Measurements from ENCODE around the gene ZFHX2. TPM values are rescaled to one million over a fixed set of nuclear protein-coding genes. Genes with fewer than 3 reads are reported as not detected.
"Not testable (repeated sequence)": the region's sequence is repeated elsewhere in the genome, so short reads cannot be mapped to it uniquely, and the experiment has no call there.

The ZFHX2 gene
- total RNA-seq, 1 experiment from 2014 or later = 0.23 TPM

DNA sequence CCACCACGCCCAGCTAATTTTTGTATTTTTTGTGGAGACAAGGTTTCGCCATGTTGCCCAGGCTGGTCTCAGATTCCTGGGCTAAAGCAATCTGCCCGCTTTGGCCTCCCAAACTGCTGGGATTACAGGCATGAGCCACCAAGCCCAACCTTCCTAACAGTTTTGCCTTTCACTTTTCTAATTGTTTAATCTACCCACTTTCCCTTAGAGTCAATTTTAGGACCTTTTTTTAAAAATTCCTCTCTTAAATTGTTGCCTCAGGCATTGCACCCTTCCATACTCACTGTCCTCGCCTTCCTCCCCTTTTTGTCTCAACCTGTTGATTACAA is 11.5 kb downstream of the ZFHX2 start:
- no peak for DNase-seq (ENCODE audit: low read depth)

DNA sequence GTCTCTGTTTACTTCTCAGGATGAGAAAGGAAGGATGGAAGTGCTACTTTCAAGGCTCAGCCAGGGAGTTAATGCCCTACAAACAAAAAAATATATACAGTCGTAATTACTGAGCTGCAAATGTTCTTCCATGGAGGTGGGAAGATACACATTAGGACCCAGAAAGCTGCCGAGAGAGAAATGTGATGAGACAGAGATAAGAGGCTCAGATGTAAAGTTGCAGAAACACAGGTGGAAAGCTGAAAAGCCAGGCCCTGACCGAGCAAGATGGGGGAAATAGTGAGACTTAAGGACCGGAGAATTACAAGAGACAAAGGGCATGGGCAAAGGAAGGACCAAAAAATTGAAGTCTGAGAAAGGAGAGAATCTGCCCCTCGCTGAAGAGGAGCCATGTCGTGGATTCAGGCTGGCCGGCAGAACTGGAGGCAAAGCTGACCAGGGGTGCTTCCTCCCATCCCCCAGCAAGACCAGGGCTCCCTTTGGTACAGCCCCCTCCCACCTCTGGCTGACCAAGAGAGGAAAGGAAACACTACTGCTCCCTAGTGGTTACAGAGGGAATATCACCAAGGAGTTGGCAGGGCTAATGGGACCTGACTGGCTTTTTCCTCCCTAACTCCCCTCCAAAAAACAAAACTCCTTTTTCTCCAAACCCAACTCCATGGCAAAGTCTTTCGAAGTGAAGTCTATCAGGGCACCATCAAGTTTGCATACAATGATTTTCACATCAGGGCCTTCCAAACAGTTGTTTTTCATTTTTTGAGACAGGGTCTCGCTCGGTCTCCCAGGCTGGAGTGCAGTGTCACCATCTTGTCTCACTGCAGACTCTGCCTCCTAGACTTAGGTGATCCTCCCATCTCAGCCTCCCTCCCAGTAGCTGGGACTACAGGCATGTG is 12.1 kb downstream of the ZFHX2 start:
- DNase-seq (ENCODE audit: low read depth) = peak; percentile 44

DNA sequence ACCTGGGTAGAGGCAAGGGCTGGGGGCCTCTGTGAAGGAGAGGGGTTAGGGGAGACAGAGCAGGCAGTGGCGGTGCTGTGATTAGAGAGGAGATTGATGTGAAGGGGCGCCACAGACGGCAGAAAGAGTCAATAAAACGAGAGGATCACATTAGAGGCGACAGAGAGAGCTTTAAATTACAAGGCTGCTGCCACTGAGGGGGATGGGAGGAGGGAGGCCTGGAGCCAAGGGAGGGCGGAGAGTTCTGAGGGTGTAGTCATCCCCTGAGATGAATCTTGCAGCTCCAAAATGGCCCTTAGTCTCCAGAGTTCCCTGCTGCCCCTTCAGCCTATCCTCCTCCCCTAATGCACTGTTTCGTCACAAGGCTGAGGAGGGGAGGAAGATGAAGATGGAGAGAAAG is 12.8 kb downstream of the ZFHX2 start:
- DNase-seq (ENCODE audit: low read depth) = peak; percentile 42

GRCh38 chr14:23538050-23538718 is 13.4 kb downstream of the ZFHX2 start:
- DNase-seq (ENCODE audit: low read depth) = no peak

DNA sequence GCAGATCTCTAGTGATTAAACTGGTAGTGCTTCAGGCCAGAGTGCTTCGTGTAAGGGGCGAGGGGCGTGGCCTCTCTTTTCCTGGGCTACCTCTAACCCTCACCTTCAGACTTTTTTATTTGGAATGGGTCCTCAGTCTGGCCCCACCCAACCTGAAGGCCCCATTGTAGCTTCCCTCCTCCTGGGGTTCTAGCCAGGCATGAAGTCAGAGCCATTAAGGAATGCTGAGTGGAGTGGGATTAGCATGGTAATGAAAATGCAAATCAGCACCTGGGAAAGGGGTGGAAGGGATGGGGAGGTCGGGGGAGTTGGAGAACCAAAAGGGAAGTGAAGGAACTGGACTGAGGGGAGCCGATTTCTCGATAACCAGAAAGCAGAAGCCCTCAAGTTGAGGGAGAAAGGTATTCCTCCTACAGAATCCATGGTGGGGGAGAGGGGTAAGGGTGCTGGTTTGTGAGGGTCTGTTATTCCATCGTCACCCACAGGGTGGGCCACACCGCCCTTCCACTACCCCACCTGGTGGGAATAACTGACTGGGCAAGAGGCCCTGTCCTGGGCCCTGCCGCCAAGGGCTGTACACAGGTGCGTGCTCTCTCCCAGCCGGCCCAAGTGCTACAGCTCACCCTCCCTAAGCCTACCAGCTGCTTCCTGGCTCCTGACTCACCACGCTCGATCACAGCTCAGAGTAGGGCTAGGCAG is 14.1 kb downstream of the ZFHX2 start:
- DNase-seq (ENCODE audit: low read depth) = peak; percentile 60

DNA sequence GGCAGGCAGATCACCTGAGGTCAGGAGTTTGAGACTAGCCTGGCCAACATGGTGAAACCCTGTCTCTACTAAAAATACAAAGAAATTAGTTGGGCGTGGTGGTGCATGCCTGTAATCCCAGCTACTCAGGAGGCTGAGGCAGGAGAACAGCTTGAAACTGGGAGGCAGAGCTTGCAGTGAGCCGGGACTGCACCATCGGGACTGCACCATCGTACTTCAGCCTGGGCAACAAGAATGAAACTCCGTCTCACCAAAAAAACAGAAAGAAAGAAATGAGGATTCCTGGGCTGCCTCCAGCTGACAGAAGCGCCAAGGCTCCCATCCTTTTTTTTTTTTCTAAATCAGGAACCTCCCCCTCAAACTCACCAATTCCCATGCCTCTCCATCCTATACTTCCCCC is 14.7 kb downstream of the ZFHX2 start:
- DNase-seq (ENCODE audit: low read depth) = not testable (repeated sequence)

DNA sequence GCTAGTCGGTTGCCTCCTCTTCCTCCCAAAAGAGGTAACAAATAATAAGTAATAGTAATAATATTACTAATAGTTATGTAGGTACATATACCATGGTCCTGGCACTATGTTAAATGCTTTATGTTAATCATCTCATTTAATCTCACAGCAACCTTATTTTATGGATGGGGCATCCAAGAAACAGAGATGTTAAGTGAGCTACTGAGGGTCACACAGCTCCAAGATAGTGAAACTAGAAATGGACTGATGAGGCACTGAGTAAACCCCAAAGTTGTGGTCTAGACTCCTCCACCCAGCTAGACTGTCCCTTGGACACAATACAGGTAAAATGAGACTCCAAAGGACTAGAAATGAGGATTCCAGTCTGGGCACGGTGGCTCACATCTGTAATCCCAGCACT is 15.1 kb downstream of the ZFHX2 start:
- DNase-seq (ENCODE audit: low read depth) = no peak

DNA sequence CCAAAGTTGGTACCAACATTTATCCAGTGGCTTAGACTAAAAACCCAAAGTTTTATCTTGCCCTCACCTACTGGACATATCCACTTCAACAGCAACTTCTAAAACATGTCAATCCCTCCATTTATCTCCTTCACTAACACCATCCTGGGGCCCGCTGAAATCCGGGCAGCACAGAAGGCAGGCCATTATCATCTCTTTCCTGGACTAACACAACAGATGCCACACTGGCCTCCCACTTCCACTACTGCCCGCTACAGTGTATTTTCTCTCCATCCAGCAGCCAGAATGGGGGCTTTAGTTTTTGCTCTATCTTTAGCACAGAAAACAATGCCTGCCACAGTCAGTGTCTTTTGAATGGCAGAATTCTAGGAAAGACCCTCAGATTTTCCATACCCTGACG is 15.6 kb downstream of the ZFHX2 start:
- no peak for DNase-seq (ENCODE audit: low read depth)

- DNase-seq (ENCODE audit: low read depth) = no peak
Observed at GRCh38 chr14:23533652-23534435, 17.7 kb downstream of the ZFHX2 start.

- DNase-seq (ENCODE audit: low read depth) = no peak
Observed at GRCh38 chr14:23532658-23533057, 18.9 kb downstream of the ZFHX2 start.

DNA sequence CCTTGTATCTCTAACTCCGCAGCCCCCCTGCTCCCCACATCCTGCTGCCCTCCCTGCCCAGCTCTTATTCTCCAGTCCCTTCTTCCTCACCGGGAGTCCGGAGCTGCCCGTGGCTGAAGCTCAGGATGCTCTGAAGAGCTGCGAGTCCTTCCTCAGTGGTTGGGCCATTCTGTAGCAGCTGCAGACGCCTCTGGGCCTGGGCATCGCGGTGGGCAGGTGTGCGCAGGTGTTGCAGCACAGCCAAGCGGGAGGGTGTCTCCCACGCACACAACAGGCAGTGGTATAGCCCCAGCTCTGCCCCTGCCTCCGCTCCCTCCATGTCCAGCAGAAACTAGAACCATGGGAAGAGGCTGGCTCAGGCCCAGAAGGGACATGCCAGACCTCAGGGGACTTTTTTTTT is 20.2 kb downstream of the ZFHX2 start:
- DNase-seq (ENCODE audit: low read depth) = no peak

- no peak for DNase-seq (ENCODE audit: low read depth)
Observed at GRCh38 chr14:23530375-23531055, 21.1 kb downstream of the ZFHX2 start.

GRCh38 chr14:23529016-23529415 is 22.5 kb downstream of the ZFHX2 start:
- no peak for DNase-seq (ENCODE audit: low read depth)

- no peak for DNase-seq (ENCODE audit: low read depth)
Observed at GRCh38 chr14:23528555-23528954, 23.0 kb downstream of the ZFHX2 start.

DNA sequence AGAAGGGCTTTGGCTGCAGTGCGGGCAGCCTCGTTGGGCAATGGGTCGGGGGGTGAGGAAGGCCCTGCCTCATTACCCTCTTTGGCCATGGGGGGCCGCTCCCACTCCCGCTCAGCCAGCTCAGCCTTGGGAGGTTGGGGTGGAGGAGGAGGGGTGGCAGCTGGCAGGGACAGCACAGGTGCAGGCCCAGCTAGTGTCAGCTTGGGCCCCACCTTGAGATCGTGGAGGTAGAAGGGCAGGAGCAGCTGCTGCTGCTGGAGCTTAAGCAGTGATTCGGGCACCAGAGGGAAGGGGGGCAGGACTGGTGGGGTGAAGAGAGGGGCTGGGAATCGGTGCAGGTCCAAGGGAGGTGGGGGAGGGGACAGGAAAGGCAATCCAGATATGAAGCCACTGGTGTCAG is 26.0 kb downstream of the ZFHX2 start:
- no peak for DNase-seq (ENCODE audit: low read depth)

DNA sequence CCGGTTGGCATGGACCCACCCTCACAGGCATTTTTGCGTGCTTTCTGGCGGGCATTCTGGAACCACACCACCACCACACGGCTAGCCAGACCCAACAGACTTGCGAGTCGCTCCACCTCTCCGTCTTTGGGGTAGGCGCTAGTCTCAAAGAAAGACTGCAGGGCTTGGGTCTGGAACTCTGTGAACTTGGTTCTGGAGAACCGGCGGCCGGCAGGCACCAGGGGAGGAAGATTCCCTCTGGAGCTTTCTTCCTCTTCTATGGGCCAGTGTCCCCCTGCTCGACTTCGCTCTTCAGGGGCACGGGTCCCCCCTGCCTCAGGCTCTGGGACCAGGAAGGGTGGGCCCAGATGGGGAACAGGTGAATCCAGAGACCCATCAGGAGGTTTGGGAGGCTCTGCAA is 26.6 kb downstream of the ZFHX2 start:
- DNase-seq (ENCODE audit: low read depth) = no peak

DNA sequence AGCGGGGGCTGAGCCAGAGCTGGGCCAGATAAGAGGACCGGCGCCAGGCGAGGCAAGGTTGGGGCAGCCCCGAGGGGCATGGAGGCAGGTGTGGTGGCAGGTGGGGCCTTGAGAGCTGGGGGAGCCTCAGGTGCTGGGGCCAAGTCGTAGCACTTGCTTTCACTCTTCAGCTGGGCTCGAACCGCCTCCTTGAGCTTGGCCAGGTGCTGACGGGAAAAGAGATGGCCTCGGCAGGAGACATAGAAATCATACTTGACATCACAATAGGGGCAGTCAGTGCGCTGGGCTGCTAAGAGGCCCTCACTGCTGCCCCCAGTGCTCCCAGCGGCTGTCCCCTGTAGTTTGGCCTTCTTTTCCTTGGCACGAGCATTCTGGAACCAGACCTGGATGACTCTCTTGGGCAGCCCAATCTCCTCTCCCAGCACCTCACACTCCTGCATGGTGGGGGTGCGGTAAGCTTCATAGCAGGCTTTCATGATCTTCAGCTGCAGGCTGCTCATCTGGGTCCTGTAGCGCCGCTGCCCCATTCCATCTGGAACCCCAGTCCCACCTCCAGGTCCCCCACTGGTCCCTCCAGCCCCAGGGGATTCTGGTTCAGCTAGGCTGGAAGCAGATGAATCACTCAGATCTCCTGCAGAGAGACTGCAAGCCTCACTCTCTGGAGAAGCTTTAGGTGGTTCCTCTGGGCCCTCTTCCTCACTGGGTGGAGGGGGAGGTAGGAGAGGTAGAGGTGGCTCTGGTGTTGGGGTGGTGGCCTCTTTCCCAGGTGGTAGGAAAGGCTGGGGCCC is 28.1 kb downstream of the ZFHX2 start:
- DNase-seq (ENCODE audit: low read depth) = no peak

DNA sequence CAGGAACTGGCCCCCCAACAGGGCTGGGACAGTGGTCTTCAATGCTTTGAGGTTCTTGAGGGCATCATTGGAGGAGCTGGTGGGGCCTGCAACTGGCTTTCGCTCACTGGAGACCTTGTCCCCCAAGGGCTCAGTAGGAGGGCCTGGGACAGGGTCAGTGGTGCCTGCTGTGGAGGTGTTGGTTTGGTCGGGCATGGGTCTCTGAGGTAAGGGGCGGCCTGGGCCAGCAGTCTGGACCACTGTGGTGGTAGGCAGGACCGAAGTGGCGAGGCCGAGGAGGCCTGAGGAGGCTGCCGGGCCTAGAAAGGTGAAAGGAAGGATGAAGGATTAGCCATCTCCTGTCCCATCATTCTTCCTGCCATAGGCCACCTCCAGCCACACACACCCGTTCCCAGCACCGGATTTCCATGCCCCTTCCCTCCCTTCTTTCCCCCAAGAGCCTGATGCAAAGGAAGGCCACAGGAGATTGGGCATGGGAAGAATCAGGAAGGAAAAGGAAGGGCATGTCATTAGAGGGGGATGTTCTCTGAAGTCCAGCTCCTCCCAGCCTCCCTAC is 28.8 kb downstream of the ZFHX2 start:
- no peak for DNase-seq (ENCODE audit: low read depth)

DNA sequence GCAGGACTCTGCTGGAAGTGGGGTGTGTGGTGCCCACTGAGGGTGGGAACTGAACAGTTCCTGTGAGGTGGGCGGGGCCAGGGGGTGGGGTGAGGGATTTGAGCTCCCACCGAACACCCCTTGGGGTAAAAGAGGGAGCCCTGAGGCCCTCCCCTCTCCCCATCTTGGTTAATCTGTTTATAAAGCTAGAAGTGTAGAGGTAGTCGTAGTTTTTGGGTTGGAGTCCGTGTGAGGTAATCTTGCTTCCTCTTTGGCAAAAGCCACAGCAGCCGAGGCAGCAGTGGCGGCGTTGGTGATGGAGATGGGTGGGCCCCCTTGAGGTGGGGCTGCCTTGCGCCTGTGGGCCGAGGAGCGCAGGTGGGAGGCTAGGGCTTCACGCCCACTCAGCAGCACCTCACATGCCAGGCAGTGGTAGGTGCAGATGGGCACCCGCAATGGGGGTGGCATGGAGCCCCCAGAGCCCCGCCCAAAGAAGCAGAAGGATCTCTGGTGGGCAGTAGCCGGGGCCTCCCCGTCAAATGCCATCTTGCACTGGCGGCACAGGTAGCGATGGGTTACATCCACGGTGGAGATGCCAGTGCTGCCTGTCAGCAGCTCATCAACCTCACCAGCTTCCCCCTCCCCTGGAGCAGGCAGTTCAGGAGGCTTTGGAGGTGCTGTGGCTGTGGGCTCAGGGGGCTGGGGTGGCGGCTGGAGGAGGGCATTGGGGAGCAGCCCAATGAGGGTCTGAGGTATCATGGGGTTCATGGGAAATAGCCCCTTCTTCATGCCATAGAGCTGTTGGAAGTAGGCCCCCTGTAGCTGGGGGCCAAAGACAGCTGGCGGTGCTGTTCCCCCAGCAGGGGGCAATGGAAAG is 29.6 kb downstream of the ZFHX2 start:
- DNase-seq (ENCODE audit: low read depth) = no peak

All from Daoy (cell line).